GM18861 (cell line): ENCODE data around the gene PKP2.
A peak's percentile ranks its signal among the peaks of the same experiment; 100 is the strongest.

Experiments
- ATAC-seq: cut with Tn5 transposase; IDR thresholded peaks from one replicate; pipeline ENCODE4 v1.9.1; 2021; ENCODE audit not compliant: unreplicated experiment

Gene PKP2

GRCh38 chr12:32819424-32819823 lies 77.2 kb downstream of the PKP2 start:
- ATAC-seq: no peak

- no peak for ATAC-seq
Measured at GRCh38 chr12:32811686-32812392, 84.7 kb downstream of the PKP2 start.

GRCh38 chr12:32809846-32810245 lies 86.7 kb downstream of the PKP2 start:
- ATAC-seq: no peak

- ATAC-seq: no peak
Measured at GRCh38 chr12:32809196-32809595, 87.4 kb downstream of the PKP2 start.

GRCh38 chr12:32804301-32804700 lies 92.3 kb downstream of the PKP2 start:
- no peak for ATAC-seq

- ATAC-seq: no peak
Measured at GRCh38 chr12:32801269-32801980, 95.2 kb downstream of the PKP2 start.

GRCh38 chr12:32794281-32794680 lies 102.3 kb downstream of the PKP2 start:
- ATAC-seq: no peak

- no peak for ATAC-seq
Measured at GRCh38 chr12:32789916-32790315, 106.7 kb downstream of the PKP2 start.

GRCh38 chr12:32789446-32789845 lies 107.1 kb downstream of the PKP2 start:
- no peak for ATAC-seq

GRCh38 chr12:32788405-32788804 lies 108.2 kb downstream of the PKP2 start:
- no peak for ATAC-seq

- ATAC-seq: no peak
Measured at GRCh38 chr12:32785557-32785956, 111.0 kb downstream of the PKP2 start.

- no peak for ATAC-seq
Measured at GRCh38 chr12:32783029-32783428, 113.5 kb downstream of the PKP2 start.

- no peak for ATAC-seq
Measured at GRCh38 chr12:32780071-32780470, 116.5 kb downstream of the PKP2 start.

- no peak for ATAC-seq
Measured at GRCh38 chr12:32777691-32778175, 118.8 kb downstream of the PKP2 start.

GRCh38 chr12:32777159-32777558 lies 119.4 kb downstream of the PKP2 start:
- no peak for ATAC-seq

GRCh38 chr12:32776258-32776657 lies 120.3 kb downstream of the PKP2 start:
- no peak for ATAC-seq

GRCh38 chr12:32773691-32774090 lies 122.9 kb downstream of the PKP2 start:
- ATAC-seq: no peak

GRCh38 chr12:32770141-32770540 lies 126.4 kb downstream of the PKP2 start:
- ATAC-seq: no peak

- no peak for ATAC-seq
Measured at GRCh38 chr12:32768518-32768917, 128.1 kb downstream of the PKP2 start.

GRCh38 chr12:32765906-32766305 lies 130.7 kb downstream of the PKP2 start:
- ATAC-seq: no peak

GRCh38 chr12:32761716-32762115 lies 134.9 kb downstream of the PKP2 start:
- ATAC-seq: peak; percentile 62

GRCh38 chr12:32757157-32757556 lies 139.4 kb downstream of the PKP2 start:
- no peak for ATAC-seq
